GM10248 (cell line): ENCODE data around the gene TBC1D21.

Source experiments
- CTCF ChIA-PET: fragments of 300-600 bp; sonication (Branson Sonifier 250); formaldehyde crosslinking; extraction: SDS; loops from one replicate; lab custom pipeline; 2021; ENCODE audit warnings: antibody characterized with exemption; lab: Yijun Ruan, JAX
- POLR2A ChIA-PET: fragments of 350-650 bp; sonication (Branson Sonifier 250); formaldehyde crosslinking; extraction: SDS; loops from one replicate; lab custom pipeline; 2020; ENCODE audit warnings: antibody characterized with exemption; lab: Yijun Ruan, JAX
- DNase-seq: peaks from one replicate; pipeline ENCODE4 v3.0.0; 2012; ENCODE audit errors: extremely low spot score
- TF ChIP-seq, protein P1 (sequence below): IDR thresholded peaks from 2 replicates; pipeline ENCODE4 v1.5.1; 2012; ENCODE audit warnings: mild to moderate bottlenecking, low read depth; ENCODE audit errors: extremely low read depth, missing control alignments, control extremely low read depth

TBC1D21 gene

GRCh38 chr15:73866481-73866880 is 6.9 kb upstream of the TBC1D21 start:
- POLR2A ChIA-PET, result no interaction called here
- TF ChIP-seq, protein P1, sequence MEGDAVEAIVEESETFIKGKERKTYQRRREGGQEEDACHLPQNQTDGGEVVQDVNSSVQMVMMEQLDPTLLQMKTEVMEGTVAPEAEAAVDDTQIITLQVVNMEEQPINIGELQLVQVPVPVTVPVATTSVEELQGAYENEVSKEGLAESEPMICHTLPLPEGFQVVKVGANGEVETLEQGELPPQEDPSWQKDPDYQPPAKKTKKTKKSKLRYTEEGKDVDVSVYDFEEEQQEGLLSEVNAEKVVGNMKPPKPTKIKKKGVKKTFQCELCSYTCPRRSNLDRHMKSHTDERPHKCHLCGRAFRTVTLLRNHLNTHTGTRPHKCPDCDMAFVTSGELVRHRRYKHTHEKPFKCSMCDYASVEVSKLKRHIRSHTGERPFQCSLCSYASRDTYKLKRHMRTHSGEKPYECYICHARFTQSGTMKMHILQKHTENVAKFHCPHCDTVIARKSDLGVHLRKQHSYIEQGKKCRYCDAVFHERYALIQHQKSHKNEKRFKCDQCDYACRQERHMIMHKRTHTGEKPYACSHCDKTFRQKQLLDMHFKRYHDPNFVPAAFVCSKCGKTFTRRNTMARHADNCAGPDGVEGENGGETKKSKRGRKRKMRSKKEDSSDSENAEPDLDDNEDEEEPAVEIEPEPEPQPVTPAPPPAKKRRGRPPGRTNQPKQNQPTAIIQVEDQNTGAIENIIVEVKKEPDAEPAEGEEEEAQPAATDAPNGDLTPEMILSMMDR, result no peak
- CTCF ChIA-PET, result interaction anchor here (1.1 to 1.6 kb wide), 2 partner anchors 8 to 41 kb away, joined by 4 read pairs; no protein-coding TSS in a partner anchor
- no peak for DNase-seq

DNA sequence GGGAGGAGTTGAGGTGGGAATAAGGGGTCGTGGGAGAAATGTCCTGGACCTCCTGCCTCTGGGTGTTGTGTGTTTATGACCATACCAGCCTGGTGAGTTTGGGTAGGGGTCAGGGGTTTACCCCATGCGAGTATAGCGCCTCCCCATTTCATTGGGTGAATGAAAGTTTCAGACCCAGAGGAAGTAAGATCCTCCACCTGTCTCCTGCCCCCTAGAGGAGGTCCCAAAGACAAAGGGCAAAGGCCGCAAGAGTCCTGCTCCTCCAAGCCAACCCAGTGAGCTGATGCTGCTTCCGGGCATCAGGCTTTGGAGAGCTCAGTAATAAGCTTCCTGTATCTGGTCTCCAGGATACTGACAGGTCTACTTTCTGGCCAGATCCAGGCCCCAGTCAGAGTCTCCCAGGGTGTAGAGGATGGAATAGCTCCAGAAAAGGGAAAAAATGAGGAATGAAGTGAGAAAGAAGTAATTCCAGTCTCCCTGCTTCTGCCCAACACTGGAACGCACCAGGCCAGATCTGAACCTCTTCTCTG is 6.4 kb upstream of the TBC1D21 start:
- CTCF ChIA-PET, result interaction anchor here (1.1 to 1.6 kb wide), 2 partner anchors 9 to 40 kb away, joined by 4 read pairs; no protein-coding TSS in a partner anchor
- no peak for DNase-seq
- POLR2A ChIA-PET, result no interaction called here
- TF ChIP-seq, protein P1, result no peak

DNA sequence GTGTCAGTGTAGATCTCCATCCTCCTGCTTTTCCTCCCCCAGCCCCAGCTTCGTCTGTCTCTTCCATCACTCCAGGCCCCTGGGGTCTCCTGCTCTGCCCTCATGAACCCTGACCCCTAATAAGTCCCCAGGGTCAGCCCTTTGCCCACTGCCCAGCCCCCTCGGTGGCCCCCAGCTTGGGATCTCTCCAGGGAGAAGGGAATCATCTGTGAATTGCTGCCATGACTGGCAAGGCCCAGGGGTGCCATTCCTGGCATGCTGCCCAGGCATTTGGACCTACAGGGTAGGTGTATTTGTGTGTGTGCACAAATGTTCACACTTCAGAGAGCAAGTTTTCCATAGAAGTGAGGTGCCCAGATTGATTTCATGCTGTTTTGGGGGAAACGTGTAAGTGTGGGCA is 5.9 kb upstream of the TBC1D21 start:
- TF ChIP-seq, protein P1, result no peak
- ChIA-PET POLR2A (no interaction called here), CTCF (interaction anchor here (1.6 kb wide), 1 partner anchor 40 kb away, joined by 4 read pairs; no protein-coding TSS in a partner anchor)
- DNase-seq, result no peak

GRCh38 chr15:73867956-73868355 is 5.4 kb upstream of the TBC1D21 start:
- no peak for DNase-seq
- ChIA-PET POLR2A (no interaction called here), CTCF (interaction anchor here (1.6 to 2.1 kb wide), 2 partner anchors 39 kb away, joined by 4 to 7 read pairs; no protein-coding TSS in a partner anchor)
- TF ChIP-seq, protein P1, result no peak

GRCh38 chr15:73869216-73869995 is 4.0 kb upstream of the TBC1D21 start:
- CTCF ChIA-PET, result interaction anchor here (1.0 to 2.1 kb wide), 3 partner anchors 9 to 233 kb away, joined by 3 to 7 read pairs (median 3); no protein-coding TSS in a partner anchor
- POLR2A ChIA-PET, result no interaction called here
- no peak for DNase-seq
- TF ChIP-seq, protein P1, result no peak

GRCh38 chr15:73870700-73871408 is 2.5 kb upstream of the TBC1D21 start:
- ChIA-PET CTCF (interaction anchor here (1.8 to 5.3 kb wide), 2 partner anchors 10 to 38 kb away, joined by 9 to 112 read pairs; no protein-coding TSS in a partner anchor), POLR2A (no interaction called here)
- DNase-seq, result no peak
- TF ChIP-seq, protein P1, result no peak
